GM21526 (cell line): Measurements from ENCODE around the gene MEX3A.
"Not testable (repeated sequence)": the region's sequence is repeated elsewhere in the genome, so short reads cannot be mapped to it uniquely, and the experiment has no call there.

Source experiments
- ATAC-seq: cut with Tn5 transposase; IDR thresholded peaks from one replicate; pipeline ENCODE4 v1.9.1; 2021; ENCODE audit warnings: moderate library complexity; ENCODE audit not compliant: unreplicated experiment, low FRiP score

The MEX3A gene

GRCh38 chr1:156118177-156118868, 36.1 kb upstream of the MEX3A start:
- no peak for ATAC-seq

GRCh38 chr1:156117414-156118176, 35.3 kb upstream of the MEX3A start:
- ATAC-seq = no peak

GRCh38 chr1:156116731-156117130, 34.5 kb upstream of the MEX3A start:
- ATAC-seq = not testable (repeated sequence)

GRCh38 chr1:156115514-156116374, 33.5 kb upstream of the MEX3A start:
- ATAC-seq = no peak

GRCh38 chr1:156114919-156115513, 32.8 kb upstream of the MEX3A start:
- ATAC-seq = peak; percentile 4

GRCh38 chr1:156114101-156114918, 32.0 kb upstream of the MEX3A start, which contains the start of gene LMNA:
TSS of gene LMNA (plus strand) at chr1:156114711. CDS start at chr1:156114919, 208 bp downstream.
- ATAC-seq = peak; percentile 52

- ATAC-seq = no peak
Measured at GRCh38 chr1:156113282-156113950, 31.2 kb upstream of the MEX3A start.

GRCh38 chr1:156112276-156113137, 30.2 kb upstream of the MEX3A start:
- ATAC-seq = no peak

- ATAC-seq = no peak
Measured at GRCh38 chr1:156111355-156111962, 29.2 kb upstream of the MEX3A start.

- ATAC-seq = no peak
Measured at GRCh38 chr1:156110252-156110651, 28.0 kb upstream of the MEX3A start.

GRCh38 chr1:156108664-156109241, 26.5 kb upstream of the MEX3A start:
- ATAC-seq = no peak

GRCh38 chr1:156108057-156108456, 25.8 kb upstream of the MEX3A start:
- ATAC-seq = no peak

GRCh38 chr1:156106624-156107488, 24.6 kb upstream of the MEX3A start:
- ATAC-seq = peak; percentile 5

GRCh38 chr1:156104861-156105832, 22.9 kb upstream of the MEX3A start:
- ATAC-seq = no peak

- ATAC-seq = no peak
Measured at GRCh38 chr1:156104065-156104810, 22.0 kb upstream of the MEX3A start.
